GM18517 (cell line): ENCODE measurements around the gene RLN1.
"Not testable (repeated sequence)": the region's sequence is repeated elsewhere in the genome, so short reads cannot be mapped to it uniquely, and the experiment has no call there.

Source experiments
- ATAC-seq: cut with Tn5 transposase; IDR thresholded peaks from one replicate; pipeline ENCODE4 v1.9.1; 2021; ENCODE audit warnings: mild to moderate bottlenecking, moderate library complexity; ENCODE audit not compliant: unreplicated experiment

Gene RLN1, protein sequence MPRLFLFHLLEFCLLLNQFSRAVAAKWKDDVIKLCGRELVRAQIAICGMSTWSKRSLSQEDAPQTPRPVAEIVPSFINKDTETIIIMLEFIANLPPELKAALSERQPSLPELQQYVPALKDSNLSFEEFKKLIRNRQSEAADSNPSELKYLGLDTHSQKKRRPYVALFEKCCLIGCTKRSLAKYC

DNA sequence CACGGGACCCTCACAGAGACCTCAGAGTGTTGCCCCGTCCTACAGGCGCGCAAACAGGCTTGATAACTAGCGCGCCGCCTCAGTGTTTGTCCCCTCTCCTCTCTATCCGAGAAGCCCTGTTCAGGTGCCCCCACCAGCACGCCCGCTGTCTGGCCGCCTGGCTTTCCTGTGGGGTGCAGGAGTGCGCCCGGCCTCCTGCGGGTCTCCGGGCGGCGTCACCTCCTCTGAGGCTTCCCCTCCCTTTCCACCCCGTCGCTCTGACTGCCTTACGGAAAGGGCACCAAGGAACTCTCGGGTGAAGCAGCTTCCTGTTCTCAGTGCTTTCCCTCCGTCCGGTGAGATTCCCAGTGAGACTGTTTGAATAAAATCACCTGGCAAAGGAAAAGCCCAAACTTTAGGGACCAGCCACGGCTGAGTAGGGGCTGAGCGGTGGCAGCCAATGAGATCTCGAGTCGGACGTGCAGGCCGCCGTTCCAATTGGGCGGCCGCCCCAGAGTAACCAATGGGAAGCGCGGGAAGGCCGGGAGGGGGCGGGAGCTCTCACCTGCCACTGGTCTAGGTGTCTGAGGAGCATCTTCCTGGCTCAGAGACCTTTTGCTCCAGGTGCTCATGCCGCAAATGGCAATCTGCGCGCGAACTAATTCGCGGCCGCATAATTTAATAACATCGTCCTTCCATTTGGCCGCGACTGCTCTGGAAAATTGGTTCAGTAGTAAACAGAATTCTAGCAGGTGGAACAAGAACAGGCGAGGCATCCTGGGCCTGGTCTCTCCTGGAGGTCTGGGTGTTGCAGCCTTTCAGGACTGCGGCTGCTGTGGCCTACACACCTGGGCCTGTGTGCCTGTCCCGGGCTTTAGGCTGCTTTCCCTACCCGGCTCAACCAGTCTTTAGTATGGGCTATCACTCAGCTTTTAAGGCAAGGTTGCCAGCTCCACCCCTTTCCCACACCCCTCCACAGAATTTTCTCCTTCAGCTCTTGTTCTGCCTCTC is at the start of gene RLN1:
Gene RLN1, minus strand, starts transcription at position 885 of the 990 bp plus-strand sequence. Its CDS starts 130 bp downstream, at position 755.
- ATAC-seq, result peak; percentile 95

DNA sequence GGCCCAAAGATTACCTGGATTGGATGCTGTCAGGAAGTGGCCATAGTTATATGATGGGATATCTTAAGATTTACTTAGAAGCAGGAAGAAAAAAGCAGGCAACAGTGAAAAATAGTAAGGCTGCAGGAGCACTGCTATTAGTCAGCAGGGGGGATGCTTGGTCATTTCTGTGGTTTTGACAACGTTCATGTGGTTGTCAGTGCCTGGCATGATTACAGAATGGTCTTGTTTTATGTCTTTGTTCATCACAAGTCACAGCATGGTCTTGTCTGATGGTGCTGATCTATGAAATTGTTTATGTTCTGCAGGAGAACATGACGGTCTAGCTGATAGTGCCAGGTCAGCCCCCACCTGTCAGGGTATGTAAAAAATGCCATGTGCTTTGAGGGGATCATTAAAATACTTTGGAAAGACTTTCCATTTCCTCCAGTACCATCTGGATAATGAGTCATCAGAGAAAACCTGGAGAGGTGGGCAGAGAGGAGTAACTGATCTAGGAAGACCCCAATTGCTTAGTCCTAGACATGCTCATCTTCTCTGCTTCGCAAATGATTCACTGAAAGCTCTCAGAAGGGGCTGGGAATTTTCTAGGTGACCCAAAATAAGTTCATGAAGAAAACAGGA is 49.5 kb upstream of the RLN1 start:
- ATAC-seq, result peak; percentile 71

DNA sequence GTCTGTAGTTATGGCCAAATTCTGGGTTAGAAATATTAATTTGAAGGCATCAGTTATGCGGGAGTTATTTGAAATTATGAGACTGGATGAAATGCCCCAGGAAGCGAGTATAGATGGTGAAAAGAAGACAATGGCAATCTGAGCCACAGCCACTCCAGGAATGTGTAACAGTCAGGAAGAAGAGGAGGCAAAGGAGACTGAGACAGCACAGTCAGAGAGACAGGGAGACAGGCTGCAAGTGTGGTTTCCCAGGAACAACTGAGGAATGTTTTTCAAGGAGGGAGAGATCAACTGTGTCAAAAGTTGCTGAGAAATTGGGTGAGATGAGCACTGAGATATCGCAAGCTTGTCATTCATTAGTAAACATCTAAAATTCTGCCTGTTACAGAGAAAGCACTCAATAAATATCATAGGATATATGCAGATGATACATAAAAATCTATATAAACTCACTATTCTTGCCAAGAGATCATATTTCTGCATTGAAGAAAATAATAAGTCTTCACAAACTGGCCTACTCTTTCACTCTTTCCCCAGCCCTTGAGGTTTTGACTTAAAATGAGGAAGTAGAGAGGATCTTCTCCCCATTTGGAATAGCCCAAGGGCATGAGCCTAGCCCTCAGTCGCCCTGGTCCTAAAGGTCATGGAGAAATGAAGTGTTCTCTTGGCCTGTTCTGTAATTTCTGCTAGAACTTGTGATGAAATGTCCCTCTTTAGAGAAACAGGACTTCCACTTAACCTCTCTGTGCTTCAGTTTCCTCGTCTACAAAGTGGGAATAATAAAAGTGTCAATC is 48.5 kb upstream of the RLN1 start:
- no peak for ATAC-seq

DNA sequence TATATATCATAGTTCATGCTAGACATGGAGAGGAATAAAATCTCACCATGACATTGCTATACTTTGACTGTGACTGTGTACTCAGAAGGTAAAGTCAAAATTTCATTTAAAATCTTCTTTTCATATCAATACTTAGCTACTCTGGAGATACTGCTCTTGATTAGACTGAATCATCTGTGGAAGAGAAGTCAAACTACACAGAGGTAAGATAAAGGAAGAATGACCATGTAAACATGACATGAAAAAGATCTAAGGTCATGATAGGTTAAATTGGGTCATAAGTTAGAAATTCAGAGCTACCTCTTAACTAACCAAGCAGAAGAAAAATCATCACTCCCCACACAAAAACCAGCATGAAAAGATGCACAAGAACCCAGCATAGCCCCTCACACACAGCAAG is 44.8 kb upstream of the RLN1 start:
- ATAC-seq, result no peak

DNA sequence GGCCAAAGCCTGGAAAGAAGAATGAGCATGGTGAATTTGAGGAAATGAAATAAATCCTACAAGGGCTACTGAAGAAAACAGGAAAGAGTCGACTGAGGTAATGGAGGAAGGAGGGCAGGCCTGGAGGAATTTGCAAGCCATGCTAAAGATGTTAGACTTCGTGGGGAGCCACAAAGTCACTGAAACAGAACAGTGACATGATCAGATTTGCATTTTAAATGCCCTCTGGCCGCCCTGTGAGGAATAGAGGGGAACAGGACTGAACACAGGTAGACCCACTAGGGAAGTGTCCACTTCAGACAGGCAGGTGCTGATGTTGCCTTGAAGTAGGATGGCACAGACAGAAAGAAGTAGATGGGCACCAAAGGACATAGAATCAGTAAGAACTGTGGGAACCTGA is 42.8 kb upstream of the RLN1 start:
- no peak for ATAC-seq

DNA sequence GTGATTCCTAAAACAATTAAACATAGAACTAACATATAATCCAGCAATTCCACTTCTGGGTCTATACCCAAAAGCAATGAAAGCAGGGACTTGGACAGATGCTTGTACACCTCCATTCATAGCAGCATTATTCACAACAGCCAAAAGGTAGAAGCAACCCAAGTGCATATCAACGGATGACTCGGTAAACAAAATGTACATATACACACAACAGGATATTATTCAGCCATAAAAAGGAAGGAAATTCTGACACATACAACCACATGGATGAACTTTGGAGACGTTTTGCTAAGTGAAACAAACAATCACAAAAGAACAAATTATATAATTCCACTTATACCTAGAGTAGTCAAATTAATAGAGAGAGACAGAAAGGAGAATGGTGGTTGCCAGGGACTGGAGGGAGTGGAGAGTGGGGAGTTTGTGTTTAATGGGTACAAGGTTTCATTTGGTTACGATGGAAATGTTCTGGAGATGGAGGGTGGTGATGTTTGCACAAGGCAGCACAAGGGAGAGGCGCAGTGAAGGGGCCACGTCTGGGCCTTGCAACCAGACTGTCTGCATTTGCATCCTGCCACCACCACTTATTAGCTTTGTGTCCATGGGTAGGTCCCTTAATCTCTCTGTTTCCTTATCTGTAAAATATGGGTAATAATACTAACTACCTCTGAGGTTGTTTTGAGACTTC is 36.3 kb upstream of the RLN1 start:
- ATAC-seq, result no peak

DNA sequence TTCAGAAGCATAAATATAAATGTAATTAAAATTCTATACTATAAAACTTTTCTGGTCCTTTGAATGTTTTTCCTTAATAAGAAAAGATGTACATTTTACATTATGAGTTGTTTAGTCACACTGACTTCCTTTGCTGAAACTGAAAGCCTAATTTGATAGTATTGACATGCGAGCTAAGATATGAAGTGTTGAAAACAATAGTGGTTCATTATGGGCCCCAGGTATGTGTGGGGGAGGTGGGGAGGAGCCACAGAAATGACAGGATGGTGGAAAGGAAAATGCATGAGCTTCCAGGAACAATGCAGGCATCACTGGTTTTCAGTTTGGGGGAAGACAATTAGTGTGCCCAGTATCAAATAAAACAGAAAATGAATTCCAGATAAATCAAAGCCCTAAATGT is 35.4 kb upstream of the RLN1 start:
- ATAC-seq, result peak; percentile 75

DNA sequence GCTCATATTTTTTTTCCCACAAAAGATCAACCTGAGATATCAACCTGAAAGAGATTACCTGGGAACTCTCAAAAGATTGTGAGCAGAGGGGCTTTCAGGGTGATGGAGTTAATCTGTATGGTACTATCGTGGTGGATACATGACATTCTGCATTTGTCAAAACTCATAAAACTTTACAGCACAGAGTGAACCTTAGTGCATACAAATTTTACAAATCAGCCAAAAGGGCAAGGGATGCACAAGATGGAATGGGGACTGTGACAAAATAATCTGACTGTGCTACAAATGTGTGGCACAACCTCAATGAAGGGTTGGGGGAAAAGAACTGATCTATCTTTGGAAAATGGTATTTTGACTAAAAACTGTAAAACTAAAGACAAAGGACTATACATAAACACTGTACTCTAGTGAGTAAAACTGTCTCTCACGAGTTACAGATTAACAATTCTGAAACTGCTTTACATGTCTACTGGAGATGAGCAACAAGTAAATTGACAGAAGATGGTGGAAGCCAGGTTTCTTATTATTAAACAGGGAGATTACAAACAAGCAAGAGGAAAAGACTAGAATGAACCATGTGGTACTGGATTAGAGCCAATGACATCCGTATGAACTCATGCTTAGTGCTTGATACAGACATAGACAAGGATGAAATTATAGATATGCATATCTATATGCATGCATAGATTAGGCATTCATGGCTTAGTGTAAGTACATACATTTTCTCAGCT is 24.8 kb upstream of the RLN1 start:
- ATAC-seq, result peak; percentile 95

DNA sequence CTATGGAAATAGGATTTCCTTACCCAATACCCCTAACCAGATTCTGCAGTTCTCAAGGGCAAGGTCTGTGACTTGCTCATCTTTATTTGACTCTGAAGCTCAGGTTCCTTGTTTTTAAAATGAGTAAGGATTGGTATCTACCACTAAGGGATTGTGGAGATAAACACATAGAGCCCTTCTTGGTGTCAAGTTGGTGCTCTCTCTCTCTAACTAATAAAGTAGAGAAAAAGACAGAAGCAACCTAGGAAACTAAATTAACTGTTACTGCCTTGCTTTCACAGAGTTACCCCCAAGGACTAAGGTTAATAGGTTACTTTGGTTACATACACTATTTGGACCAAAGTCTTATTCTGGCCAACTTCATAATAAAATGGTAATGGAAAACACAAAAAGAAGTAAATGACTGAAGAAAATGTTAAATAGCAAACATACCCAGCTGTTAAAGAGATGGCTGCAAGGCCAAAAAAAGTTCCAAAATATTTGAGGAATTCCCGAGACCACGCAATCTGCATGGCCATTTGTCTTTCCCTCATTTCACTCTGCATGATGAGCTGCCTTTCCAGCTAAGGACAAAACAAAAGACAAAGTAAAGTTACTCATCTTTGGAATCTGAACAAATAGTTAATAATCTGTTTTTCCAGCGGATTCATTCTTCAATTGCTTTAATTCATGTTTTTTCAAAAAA is 21.8 kb upstream of the RLN1 start:
- ATAC-seq, result no peak

DNA sequence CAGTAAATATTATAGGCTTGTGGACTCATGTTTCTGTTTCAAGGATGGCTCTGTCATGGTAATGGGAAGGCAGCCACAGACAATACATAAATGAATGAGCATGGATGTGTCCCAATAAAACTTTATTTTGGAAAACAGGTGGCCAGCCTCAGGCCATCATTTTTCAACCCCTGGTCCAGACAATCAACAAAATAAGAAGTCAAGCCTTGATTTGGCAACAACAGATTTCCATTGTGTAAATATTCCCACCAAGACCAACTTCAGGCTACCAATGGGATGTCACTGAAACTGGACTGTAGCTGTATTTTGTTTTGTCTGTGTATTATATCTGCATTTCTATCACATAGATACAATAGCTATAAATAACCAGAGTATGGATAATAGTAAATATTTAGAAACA is 20.7 kb upstream of the RLN1 start:
- no peak for ATAC-seq

DNA sequence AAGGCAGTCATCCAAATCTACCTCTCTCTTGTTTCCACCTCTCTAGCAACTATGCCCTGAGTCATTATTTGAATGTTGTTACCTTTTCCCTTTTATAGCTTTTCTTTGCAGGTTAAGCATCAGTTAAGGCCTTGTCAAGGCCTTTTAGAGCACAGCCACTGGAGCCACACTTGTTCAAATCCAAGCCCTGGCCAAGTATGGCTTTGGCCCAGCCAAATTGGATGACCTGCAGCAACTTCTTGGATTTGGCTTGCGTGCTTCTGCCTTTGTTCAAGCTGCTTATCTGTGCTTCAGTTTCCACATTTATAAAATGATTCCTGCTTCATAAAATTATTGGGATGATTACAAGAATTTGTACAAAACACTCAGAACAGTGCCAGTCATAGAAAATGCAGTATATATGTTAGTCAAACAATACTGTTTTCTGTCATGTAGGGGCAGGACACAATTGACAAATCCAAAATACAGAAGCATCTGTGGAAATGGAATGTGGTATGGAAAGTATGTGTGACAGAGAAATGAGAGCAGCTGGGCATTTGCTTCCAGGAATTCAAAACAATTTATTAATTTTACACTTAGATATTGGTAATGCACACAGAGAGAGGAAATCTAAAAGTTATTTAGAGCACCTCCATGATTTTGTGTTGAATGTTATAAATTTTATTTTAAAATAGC is 17.9 kb upstream of the RLN1 start:
- ATAC-seq, result no peak

DNA sequence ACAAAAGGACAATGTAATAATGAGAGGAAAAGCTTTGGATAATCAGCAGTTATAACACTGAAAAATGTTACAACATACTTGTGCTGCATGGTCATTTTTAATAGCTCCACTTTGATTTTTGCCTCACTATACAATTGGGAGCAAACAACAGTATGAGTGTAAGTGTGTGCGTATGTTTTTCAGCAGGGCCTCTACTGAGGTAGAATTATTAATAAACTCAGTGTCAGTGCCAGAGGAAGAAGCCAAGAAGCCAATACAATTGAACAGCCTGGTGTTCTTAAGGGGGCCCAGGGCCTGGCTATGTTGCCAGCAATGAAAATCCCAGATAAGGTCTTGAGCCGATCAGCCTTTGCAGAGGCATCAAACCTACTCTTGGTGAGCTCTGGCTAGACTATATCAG is 16.1 kb upstream of the RLN1 start:
- no peak for ATAC-seq

DNA sequence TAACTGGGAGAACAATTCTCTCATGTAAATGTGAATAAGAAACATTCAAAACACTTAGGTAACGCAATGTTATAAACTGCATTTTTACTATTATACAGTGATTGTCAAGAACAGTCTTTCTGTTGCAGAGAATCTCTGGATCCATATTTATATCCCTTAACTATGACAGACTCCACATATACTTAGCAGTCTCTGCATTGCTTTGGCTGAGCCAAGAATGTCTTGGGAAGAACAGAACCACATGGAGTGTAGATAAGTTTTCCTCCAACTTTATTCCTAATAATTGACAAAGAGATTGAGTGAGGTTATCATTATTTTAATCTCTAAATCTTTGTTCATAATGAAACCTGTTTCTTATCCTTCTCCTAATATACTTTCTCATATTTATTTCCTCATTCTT is 15.6 kb upstream of the RLN1 start:
- ATAC-seq, result no peak

DNA sequence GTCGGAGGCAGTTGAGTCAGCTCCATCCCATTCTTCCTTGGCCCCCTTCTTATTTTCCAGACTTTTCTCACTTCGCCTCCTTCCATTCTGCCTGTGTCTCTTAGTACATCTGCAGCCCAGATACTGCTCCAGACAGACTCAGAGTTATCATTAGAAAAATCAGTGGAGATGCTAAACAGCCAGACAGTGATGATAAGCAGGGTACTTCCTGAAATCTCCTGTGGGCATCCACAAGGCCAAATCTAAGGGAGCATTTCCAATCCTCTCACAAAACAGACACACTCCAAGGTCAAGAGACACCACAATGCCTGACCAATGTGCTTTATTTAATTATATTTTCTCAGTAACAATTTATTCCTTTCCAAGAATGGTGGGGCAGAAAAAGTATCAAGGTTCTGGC is 14.5 kb upstream of the RLN1 start:
- no peak for ATAC-seq

DNA sequence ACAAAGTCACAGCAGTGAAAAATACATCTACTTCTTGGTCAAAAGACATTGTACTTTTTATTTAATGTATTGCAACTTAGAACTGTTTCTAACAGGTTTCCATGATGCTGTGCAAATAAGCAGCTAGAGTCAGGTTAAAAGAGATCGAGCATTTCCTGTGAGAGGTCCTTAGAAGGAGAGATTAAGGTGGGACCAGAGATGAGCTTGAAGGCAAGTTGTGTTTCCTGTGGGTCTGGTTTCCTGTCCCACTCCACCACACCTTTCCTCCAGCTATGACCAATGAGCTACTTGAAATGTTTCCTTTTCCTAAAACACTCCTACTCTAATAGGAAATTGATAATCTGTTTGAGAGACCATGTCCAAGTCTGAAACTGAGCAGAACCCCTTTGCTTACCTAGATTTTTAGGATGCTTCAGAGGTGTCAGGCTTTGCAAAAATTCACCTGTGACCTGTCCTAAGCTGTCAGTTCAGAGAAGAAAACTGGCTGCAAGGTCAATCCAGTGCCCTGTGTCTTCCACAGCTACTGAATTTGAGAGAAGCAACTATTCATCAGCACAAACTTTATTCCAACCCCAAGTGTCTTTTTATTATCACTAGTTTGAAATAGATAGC is 13.1 kb upstream of the RLN1 start:
- ATAC-seq, result no peak

DNA sequence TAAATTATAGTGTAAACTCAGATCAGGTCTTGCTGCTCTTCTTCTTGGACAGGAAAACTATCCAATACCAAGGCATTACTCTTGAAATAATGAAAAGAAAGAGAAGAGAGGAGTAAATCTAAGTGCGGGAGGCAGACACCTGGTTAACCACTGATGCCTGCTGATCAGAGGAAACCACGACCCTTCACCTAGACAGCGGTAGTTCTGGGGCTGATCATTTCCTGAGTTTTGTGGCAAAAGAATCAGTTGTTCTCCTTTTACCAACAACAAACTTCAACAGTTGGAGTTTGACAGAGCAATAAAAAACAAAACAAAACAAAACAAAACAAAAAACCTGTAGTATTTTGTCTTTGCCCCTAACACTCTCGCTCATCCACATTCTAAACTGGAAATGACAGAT is 3.0 kb downstream of the RLN1 start:
- ATAC-seq, result no peak

DNA sequence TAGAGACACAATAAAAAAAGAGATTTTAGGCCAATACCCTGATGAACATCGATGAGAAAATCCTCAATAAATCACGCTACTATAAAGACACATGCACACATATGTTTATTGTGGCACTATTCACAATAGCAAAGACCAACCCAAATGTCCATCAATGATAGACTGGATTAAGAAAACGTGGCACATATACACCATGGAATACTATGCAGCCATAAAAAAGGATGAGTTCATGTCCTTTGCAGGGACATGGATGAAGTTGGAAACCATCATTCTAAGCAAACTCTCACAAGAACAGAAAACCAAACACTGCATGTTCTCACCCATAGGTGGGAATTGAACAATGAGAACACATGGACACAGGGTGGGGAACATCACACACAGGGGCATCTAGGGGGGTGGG is 8.4 kb downstream of the RLN1 start:
- not testable (repeated sequence) for ATAC-seq

DNA sequence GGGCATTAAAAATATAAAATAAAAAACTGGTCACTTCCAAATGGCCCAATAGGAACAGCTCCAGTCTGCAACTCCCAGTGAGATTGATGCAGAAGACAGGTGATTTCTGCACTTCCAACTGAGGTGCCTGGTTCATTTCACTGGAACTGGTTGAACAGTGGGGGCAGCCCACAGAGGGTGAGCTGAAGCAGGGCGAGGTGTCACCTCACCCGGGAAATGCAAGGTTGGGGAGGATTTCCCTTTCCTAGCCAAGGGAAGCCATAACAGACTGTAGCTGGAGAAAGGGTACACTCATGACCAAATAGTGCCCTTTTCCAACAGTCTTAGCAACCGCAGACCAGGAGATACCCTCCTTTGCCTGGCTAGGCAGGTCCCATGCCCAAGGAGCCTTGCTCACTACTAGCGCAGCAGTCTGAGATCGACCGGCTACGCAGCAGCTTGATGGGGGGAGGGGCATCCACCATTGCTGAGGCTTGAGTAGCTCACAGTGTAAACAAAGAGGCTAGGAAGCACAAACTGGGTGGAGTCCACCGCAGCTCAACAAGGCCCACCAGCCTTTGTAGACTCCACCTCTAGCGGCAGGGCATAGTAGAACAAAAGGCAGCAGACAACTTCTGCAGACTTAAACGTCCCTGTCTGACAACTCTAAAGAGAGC is 12.7 kb downstream of the RLN1 start:
- no peak for ATAC-seq
